Spleen (tissue), 7 donors: ENCODE data around the gene INO80D.

Experiments
- CTCF ChIP-seq, 11 experiments: fragments of 200-600 bp in 7 of 11; fragments of 450-650 bp in 4 of 11; sonication (generic) in 4 of 11; IDR thresholded peaks in 8 of 11; conservative IDR thresholded peaks in 3 of 11; 1 replicate in 7 of 11; 2 replicates in 4 of 11; pipeline versions ENCODE4 v1.4.0 to v1.8.0; 2016 to 2021; ENCODE audit warnings: antibody characterized with exemption in 11 of 11, inconsistent platforms in 4 of 11, mild to moderate bottlenecking in 1 of 11
- POLR2A ChIP-seq, 3 donors: fragments of 450-650 bp; IDR thresholded peaks; one replicate each; pipeline ENCODE4 v1.5.1; 2017; ENCODE audit warnings: antibody characterized with exemption in 3 of 3, mild to moderate bottlenecking in 1 of 3
- donor health status: DM: no; HTN: no; CAD: no; lungs with moderate emphysema.
- donor health status: DM: no; HTN: no; CAD: no.
- donor health status: DM: no; HTN: no; CAD: no.

- TF ChIP-seq CTCF (IDR thresholded peaks at IDR 0.05 in 8 of 11, conservative IDR thresholded peaks at IDR 0.05 in 3 of 11) (no peak), POLR2A (IDR thresholded peaks at IDR 0.05) (no peak)
Observed at GRCh38 chr2:206088248-206088647, 2.3 kb upstream of the INO80D start.
